ENCODE results near the gene CBLC. TPM values are rescaled to one million over a fixed set of nuclear protein-coding genes. Genes with fewer than 3 reads are reported as not detected.

Gene CBLC, protein sequence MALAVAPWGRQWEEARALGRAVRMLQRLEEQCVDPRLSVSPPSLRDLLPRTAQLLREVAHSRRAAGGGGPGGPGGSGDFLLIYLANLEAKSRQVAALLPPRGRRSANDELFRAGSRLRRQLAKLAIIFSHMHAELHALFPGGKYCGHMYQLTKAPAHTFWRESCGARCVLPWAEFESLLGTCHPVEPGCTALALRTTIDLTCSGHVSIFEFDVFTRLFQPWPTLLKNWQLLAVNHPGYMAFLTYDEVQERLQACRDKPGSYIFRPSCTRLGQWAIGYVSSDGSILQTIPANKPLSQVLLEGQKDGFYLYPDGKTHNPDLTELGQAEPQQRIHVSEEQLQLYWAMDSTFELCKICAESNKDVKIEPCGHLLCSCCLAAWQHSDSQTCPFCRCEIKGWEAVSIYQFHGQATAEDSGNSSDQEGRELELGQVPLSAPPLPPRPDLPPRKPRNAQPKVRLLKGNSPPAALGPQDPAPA
- not detected in 2 replicates for total RNA-seq (2014; rRNA removed; shearing (Covaris generic))

DNA sequence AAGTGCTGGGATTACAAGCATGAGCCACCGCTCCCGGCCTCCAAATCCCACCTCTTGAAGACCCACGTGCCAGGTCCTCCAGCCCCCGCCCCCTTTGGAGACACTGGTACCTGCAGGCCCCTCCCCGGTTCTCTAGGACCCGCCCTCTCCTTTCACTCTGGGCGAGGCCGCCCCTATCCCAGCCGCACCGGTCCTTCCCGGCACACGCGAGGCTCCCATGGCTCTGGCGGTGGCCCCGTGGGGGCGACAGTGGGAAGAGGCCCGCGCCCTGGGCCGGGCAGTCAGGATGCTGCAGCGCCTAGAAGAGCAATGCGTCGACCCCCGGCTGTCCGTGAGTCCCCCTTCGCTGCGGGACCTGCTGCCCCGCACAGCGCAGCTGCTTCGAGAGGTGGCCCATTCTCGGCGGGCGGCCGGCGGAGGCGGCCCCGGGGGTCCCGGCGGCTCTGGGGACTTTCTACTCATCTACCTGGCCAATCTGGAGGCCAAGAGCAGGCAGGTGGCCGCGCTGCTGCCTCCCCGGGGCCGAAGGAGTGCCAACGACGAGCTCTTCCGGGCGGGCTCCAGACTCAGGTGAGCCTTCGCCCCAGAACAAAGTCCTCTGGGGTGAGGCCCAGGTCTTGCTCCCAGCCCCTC is at the start of gene CBLC:
TSS of gene CBLC (plus strand) at position 176 of the 633 bp plus-strand sequence. CDS start at position 218, 42 bp downstream.
- no peaks in the 10 kb centered on the region for H3K9me3 ChIP-seq (replicated peaks)
- H3K27ac ChIP-seq, result no peak within 1 kb of the TSS
- peaks cover 27% of the 10 kb centered on the region for H3K4me1 ChIP-seq
- H3K36me3 ChIP-seq, result no peaks in the 10 kb centered on the region
- no peak within 1 kb of the TSS for H3K4me3 ChIP-seq
- no peak for DNase-seq
- H3K27me3 ChIP-seq, result no peaks in the 10 kb centered on the region

- no peak overlapping the region for H3K27ac ChIP-seq
- H3K27me3 ChIP-seq, result peaks cover 3% of the 10 kb centered on the region; the same call in 1 of the 2 replicates
- H3K36me3 ChIP-seq, result no peaks in the 10 kb centered on the region
- H3K9me3 ChIP-seq (replicated peaks), result no peaks in the 10 kb centered on the region
- no peak for DNase-seq
- H3K4me1 ChIP-seq, result peaks cover 3% of the 10 kb centered on the region; the same call in 1 of the 2 replicates
- H3K4me3 ChIP-seq, result no peak overlapping the region
These were observed 49.5 kb upstream of the CBLC start for GRCh38 chr19:44728178-44728577.

DNA sequence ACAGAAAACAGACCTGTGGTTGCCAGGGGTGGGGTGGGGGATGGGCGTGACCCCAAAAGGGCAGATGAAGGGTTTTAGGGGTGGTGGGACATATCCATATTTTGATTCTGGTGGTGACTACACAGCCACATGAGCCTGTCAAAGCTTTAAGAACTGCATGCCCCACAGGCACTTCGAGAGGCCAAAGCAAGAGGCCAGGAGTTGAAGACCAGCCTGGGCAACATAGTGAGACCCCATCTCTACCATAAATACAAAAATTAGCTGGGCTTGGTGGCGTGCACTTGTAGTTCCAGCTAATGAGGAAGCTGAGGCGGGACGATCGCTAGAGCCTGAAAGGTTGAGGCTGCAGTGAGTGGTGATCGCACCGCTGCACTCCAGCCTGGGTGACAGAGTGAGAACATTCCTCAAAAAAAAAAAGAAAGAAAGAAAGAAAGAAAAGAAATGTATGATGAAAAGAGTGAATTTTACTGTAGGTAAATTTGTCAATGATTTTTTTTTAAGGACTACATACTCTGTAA is 48.1 kb upstream of the CBLC start:
- no peak overlapping the region for H3K4me3 ChIP-seq
- H3K36me3 ChIP-seq, result no peaks in the 10 kb centered on the region
- H3K4me1 ChIP-seq, result no peaks in the 10 kb centered on the region
- DNase-seq, result no peak
- H3K27ac ChIP-seq, result no peak overlapping the region
- no peaks in the 10 kb centered on the region; the same call in 1 of the 2 replicates for H3K9me3 ChIP-seq (replicated peaks)
- peaks cover 3% of the 10 kb centered on the region; the same call in 1 of the 2 replicates for H3K27me3 ChIP-seq

GRCh38 chr19:44731081-44731480 is 46.6 kb upstream of the CBLC start:
- Histone ChIP-seq H3K4me3 (no peak overlapping the region), H3K9me3 (replicated peaks) (no peaks in the 10 kb centered on the region; the same call in 1 of the 2 replicates)

GRCh38 chr19:44731622-44732021 is 46.1 kb upstream of the CBLC start:
- no peak for DNase-seq
- peaks cover 3% of the 10 kb centered on the region; the same call in 1 of the 2 replicates for H3K27me3 ChIP-seq
- no peak overlapping the region for H3K4me3 ChIP-seq
- no peak overlapping the region for H3K27ac ChIP-seq
- no peaks in the 10 kb centered on the region for H3K4me1 ChIP-seq
- H3K36me3 ChIP-seq, result no peaks in the 10 kb centered on the region
- H3K9me3 ChIP-seq (replicated peaks), result no peaks in the 10 kb centered on the region; the same call in 1 of the 2 replicates

More at GRCh38 chr19:44731081-44731480, 46.6 kb upstream of the CBLC start:
- Histone ChIP-seq H3K27ac (no peak overlapping the region), H3K27me3 (peaks cover 3% of the 10 kb centered on the region; the same call in 1 of the 2 replicates), H3K4me1 (no peaks in the 10 kb centered on the region), H3K36me3 (no peaks in the 10 kb centered on the region)
- no peak for DNase-seq

GRCh38 chr19:44732235-44733014 is 45.3 kb upstream of the CBLC start:
- Histone ChIP-seq H3K9me3 (replicated peaks) (no peaks in the 10 kb centered on the region; the same call in 1 of the 2 replicates), H3K27ac (no peak overlapping the region), H3K4me1 (no peaks in the 10 kb centered on the region), H3K4me3 (no peak overlapping the region), H3K27me3 (peaks cover 3% of the 10 kb centered on the region; the same call in 1 of the 2 replicates), H3K36me3 (no peaks in the 10 kb centered on the region)
- DNase-seq, result no peak

DNA sequence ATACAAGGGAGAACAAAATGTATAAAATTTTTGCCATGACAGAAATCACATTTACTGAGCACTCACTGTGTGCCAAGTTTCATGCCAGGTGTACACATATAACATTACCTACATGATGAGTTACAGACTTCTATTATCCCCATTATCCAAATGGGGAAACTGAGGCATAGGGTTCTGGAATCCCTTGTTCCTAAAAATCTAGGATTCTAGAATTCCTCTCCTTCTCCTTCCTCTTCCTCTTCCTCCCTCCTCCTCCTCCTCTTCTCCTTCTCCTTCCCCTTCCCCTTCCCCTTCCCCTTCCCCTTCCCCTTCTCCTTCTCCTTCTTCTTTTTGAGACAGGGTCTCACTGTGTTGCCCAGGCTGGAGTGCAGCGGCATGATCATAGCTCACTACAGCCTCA is 43.3 kb upstream of the CBLC start:
- no peaks in the 10 kb centered on the region for H3K36me3 ChIP-seq
- peaks cover 3% of the 10 kb centered on the region; the same call in 1 of the 2 replicates for H3K27me3 ChIP-seq
- no peaks in the 10 kb centered on the region for H3K4me1 ChIP-seq
- H3K27ac ChIP-seq, result no peak overlapping the region
- H3K4me3 ChIP-seq, result no peak overlapping the region
- H3K9me3 ChIP-seq (replicated peaks), result no peaks in the 10 kb centered on the region; the same call in 1 of the 2 replicates
- DNase-seq, result no peak

- Histone ChIP-seq H3K4me1 (no peaks in the 10 kb centered on the region), H3K36me3 (no peaks in the 10 kb centered on the region), H3K27me3 (peaks cover 3% of the 10 kb centered on the region; the same call in 1 of the 2 replicates), H3K9me3 (replicated peaks) (no peaks in the 10 kb centered on the region; the same call in 1 of the 2 replicates), H3K4me3 (no peak overlapping the region), H3K27ac (no peak overlapping the region)
- DNase-seq, result no peak
These were observed 42.7 kb upstream of the CBLC start for GRCh38 chr19:44735011-44735410.

GRCh38 chr19:44737238-44738071 is 40.2 kb upstream of the CBLC start:
- H3K27ac ChIP-seq, result no peak overlapping the region
- no peaks in the 10 kb centered on the region for H3K36me3 ChIP-seq
- H3K27me3 ChIP-seq, result peaks cover under 1% of the 10 kb centered on the region; the same call in 1 of the 2 replicates
- H3K4me1 ChIP-seq, result peaks cover 13% of the 10 kb centered on the region
- no peak for DNase-seq
- H3K4me3 ChIP-seq, result no peak overlapping the region
- H3K9me3 ChIP-seq (replicated peaks), result no peaks in the 10 kb centered on the region; the same call in 1 of the 2 replicates

- no peak for DNase-seq
- no peaks in the 10 kb centered on the region; the same call in 1 of the 2 replicates for H3K9me3 ChIP-seq (replicated peaks)
- no peaks in the 10 kb centered on the region for H3K36me3 ChIP-seq
- peaks cover 18% of the 10 kb centered on the region for H3K4me1 ChIP-seq
- H3K4me3 ChIP-seq, result no peak overlapping the region
- H3K27ac ChIP-seq, result no peak overlapping the region
- no peaks in the 10 kb centered on the region for H3K27me3 ChIP-seq
These were observed 39.6 kb upstream of the CBLC start for GRCh38 chr19:44738136-44738535.

DNA sequence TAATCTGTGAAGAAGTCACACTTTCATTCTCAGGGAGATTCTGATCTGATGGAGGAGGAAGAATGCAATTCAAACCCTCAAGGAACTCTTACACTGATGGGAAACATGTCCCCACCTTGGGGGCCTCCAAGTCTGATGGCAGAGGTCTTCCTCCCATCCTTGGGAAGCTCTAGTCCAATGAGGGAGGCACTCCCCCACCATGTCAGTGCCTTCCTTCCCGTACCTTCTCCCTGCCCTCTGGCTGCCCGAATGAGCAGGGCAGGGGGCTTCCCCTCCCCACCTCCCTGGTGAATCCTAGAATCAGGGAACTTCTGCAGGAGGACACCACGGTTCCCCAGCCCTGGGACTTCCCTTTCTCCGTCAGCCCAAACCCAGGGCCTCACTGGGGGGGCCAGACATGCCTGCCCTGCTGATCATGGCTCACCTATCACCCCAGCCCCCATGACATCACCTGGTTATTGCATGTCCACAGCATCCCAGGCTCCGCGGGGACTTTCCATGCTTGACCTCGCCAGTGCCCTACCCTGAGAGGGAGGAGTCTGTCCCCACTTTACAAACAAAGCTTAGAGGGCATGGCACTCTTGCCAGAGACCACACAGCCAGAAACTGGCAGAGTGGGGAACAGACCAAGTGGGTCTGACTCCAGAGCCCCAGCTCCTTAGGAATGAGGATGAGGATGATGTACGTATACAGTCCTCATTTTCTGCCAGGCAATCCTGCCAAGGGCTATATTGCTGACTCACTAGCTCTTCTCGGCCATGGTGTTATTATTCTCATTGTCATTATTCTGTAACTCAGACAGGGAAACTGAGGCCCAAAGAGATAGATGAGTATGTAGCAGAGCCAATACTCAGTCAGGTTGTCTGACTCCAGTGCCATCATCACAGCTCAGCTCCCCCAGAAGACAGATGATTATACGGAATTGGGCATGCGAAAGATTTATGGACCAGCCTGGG is 38.8 kb upstream of the CBLC start:
- no peaks in the 10 kb centered on the region for H3K9me3 ChIP-seq (replicated peaks)
- no peaks in the 10 kb centered on the region for H3K36me3 ChIP-seq
- H3K4me3 ChIP-seq, result no peak overlapping the region
- H3K4me1 ChIP-seq, result peaks cover 18% of the 10 kb centered on the region
- H3K27me3 ChIP-seq, result no peaks in the 10 kb centered on the region
- DNase-seq, result no peak
- no peak overlapping the region for H3K27ac ChIP-seq

- H3K4me1 ChIP-seq, result peaks cover 24% of the 10 kb centered on the region
- H3K36me3 ChIP-seq, result no peaks in the 10 kb centered on the region
- DNase-seq, result no peak
- no peak overlapping the region for H3K27ac ChIP-seq
- H3K4me3 ChIP-seq, result no peak overlapping the region
- no peaks in the 10 kb centered on the region for H3K27me3 ChIP-seq
- no peaks in the 10 kb centered on the region for H3K9me3 ChIP-seq (replicated peaks)
These were observed 37.3 kb upstream of the CBLC start for GRCh38 chr19:44740351-44740824.
